DOHH2 (cell line): Measurements from ENCODE around the gene IFNG.

Source experiments
- CTCF ChIP-seq: fragments of 200-600 bp; sonication (generic); IDR thresholded peaks from one replicate; pipeline ENCODE4 v1.5.1; 2014; ENCODE audit warnings: antibody characterized with exemption, mild to moderate bottlenecking, low read depth, low read length; ENCODE audit not compliant: poor library complexity, severe bottlenecking
- EZH2phosphoT487 ChIP-seq: fragments of 200-600 bp; sonication (generic); IDR thresholded peaks from 2 replicates; pipeline ENCODE4 v1.6.1; 2017; ENCODE audit warnings: borderline replicate concordance, mild to moderate bottlenecking, antibody characterized with exemption, low read length, moderate library complexity, mixed read lengths

- TF ChIP-seq CTCF (no peak), EZH2phosphoT487 (no peak)
Observed at GRCh38 chr12:68135520-68135919, 24.0 kb downstream of the IFNG start.
